ENCODE data around the gene IL6R. TPM values are rescaled to one million over a fixed set of nuclear protein-coding genes. Genes with fewer than 3 reads are reported as not detected.

The IL6R gene
- total RNA-seq, 1 donor from 2014 or later = 2.2 TPM

- TF ChIP-seq EZH2 (IDR thresholded peaks at IDR 0.05; ENCODE audit: insufficient read depth, low read length) = no peak
- no peak for TF ChIP-seq CTCF (IDR thresholded peaks at IDR 0.05; ENCODE audit: insufficient read depth, low read depth, low read length)
- peaks cover 15% of the 10 kb centered on the region for H3K4me1 ChIP-seq (ENCODE audit: insufficient read depth, low read length)
- no peak overlapping the region for H3K9ac ChIP-seq (ENCODE audit: low read length)
- no peak overlapping the region for H3K27ac Mint-ChIP-seq (ENCODE audit: unreplicated experiment)
- FAIRE-seq (no peak), DNase-seq (ENCODE audit: low read depth) (no peak)
- H3K36me3 Mint-ChIP-seq (ENCODE audit: low read depth, unreplicated experiment) = peaks cover 3% of the 10 kb centered on the region
- peaks cover 2% of the 10 kb centered on the region for H3K27me3 ChIP-seq (ENCODE audit: insufficient read depth, low read length)
- no peak overlapping the region for H3K4me2 ChIP-seq (ENCODE audit: low read length)
- H3K27ac ChIP-seq (ENCODE audit: low read depth, low read length) = no peak overlapping the region
- H2AFZ ChIP-seq (ENCODE audit: low read depth, low read length) = no peak overlapping the region
- H4K20me1 ChIP-seq (ENCODE audit: insufficient read depth, low read length) = no peaks in the 10 kb centered on the region
- no peak overlapping the region for H3K4me3 Mint-ChIP-seq (ENCODE audit: unreplicated experiment)
- no peak overlapping the region for H3K4me3 ChIP-seq (ENCODE audit: insufficient read depth, low read depth, low read length)
- no peaks in the 10 kb centered on the region for H3K79me2 ChIP-seq (ENCODE audit: insufficient read depth, low read length)
- peaks cover 11% of the 10 kb centered on the region for H3K27me3 Mint-ChIP-seq (ENCODE audit: low read depth, unreplicated experiment)
- H3K4me1 Mint-ChIP-seq (ENCODE audit: low read depth, unreplicated experiment) = peaks cover 10% of the 10 kb centered on the region
- no peaks in the 10 kb centered on the region for H3K36me3 ChIP-seq (ENCODE audit: insufficient read depth, low read length)
- H3K9me3 ChIP-seq (ENCODE audit: insufficient read depth, low read depth, low read length) = no peaks in the 10 kb centered on the region
- no peaks in the 10 kb centered on the region for H3K9me3 Mint-ChIP-seq (ENCODE audit: unreplicated experiment)
These were observed 9.5 kb downstream of the IL6R start for GRCh38 chr1:154414606-154415005.

GRCh38 chr1:154416471-154417337 is 11.6 kb downstream of the IL6R start:
- no peak overlapping the region for H3K27ac Mint-ChIP-seq (ENCODE audit: unreplicated experiment)

More at GRCh38 chr1:154416471-154417337, 11.6 kb downstream of the IL6R start:
- no peak for FAIRE-seq
- H3K27ac ChIP-seq (ENCODE audit: low read depth, low read length) = no peak overlapping the region
- H3K36me3 Mint-ChIP-seq (ENCODE audit: low read depth, unreplicated experiment) = peaks cover 3% of the 10 kb centered on the region
- no peak overlapping the region for H2AFZ ChIP-seq (ENCODE audit: low read depth, low read length)
- H3K79me2 ChIP-seq (ENCODE audit: insufficient read depth, low read length) = no peaks in the 10 kb centered on the region
- peaks cover 5% of the 10 kb centered on the region for H3K27me3 Mint-ChIP-seq (ENCODE audit: low read depth, unreplicated experiment)
- H3K4me3 ChIP-seq (ENCODE audit: insufficient read depth, low read depth, low read length) = no peak overlapping the region
- no peaks in the 10 kb centered on the region for H3K9me3 Mint-ChIP-seq (ENCODE audit: unreplicated experiment)
- no peak for DNase-seq (ENCODE audit: low read depth)
- H3K4me3 Mint-ChIP-seq (ENCODE audit: unreplicated experiment) = no peak overlapping the region
- no peak overlapping the region for H3K9ac ChIP-seq (ENCODE audit: low read length)
- no peaks in the 10 kb centered on the region for H3K27me3 ChIP-seq (ENCODE audit: insufficient read depth, low read length)
- TF ChIP-seq EZH2 (IDR thresholded peaks at IDR 0.05; ENCODE audit: insufficient read depth, low read length) = no peak
- no peak for TF ChIP-seq CTCF (IDR thresholded peaks at IDR 0.05; ENCODE audit: insufficient read depth, low read depth, low read length)
- peaks cover 19% of the 10 kb centered on the region for H3K4me1 Mint-ChIP-seq (ENCODE audit: low read depth, unreplicated experiment)
- no peaks in the 10 kb centered on the region for H4K20me1 ChIP-seq (ENCODE audit: insufficient read depth, low read length)
- H3K4me2 ChIP-seq (ENCODE audit: low read length) = no peak overlapping the region
- no peaks in the 10 kb centered on the region for H3K36me3 ChIP-seq (ENCODE audit: insufficient read depth, low read length)
- peaks cover 29% of the 10 kb centered on the region for H3K4me1 ChIP-seq (ENCODE audit: insufficient read depth, low read length)
- H3K9me3 ChIP-seq (ENCODE audit: insufficient read depth, low read depth, low read length) = no peaks in the 10 kb centered on the region

Data from astrocyte (in vitro differentiated cells and primary cell).